NOMO-1 treated with dmso at 0.1 percent for 144 hours (cell line): Measurements from ENCODE around the gene MTERF4.

Experiments used
- DNase-seq: peaks from one replicate; lab custom pipeline; 2025; ENCODE audit not compliant: unreplicated experiment; lab: John Stamatoyannopoulos, UW

Gene MTERF4

DNA sequence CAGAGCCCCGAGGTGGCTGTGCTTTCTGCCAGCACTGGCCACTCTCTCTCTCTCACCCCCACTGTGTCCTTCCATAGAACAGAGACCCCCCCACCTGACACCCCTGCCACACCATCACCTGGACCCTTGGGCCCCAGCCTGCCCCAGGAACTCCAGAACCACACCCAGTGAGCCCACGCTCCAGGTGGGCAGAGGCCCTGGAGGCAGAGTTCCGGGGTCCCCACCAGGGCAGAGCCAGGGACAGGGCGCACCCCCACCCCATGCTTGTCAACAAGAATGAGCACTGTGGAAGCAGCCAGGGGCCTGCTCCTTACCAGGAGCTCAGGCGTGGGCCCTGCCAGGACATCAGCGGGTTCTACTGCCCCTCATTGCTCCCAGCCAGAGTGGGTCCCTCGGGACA is 32.6 kb upstream of the MTERF4 start:
- no peak for DNase-seq

DNA sequence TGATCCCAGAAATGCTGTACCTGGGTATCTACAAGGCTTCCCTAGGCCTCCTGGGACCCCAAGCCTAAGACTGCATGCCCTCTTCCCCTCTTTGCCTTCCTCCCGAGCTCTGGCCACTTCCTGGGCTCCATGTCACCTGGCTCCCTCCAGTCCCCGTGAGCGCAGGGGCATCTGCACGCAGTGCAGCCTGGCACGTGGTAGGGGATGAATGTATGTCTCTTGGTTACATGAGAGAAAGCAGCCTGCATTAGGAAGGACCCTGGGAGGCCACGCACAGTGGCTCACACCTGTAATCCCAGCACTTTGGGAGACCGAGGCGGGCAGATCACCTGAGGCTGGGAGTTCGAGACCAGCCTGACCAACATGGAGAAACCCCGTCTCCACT is 31.3 kb upstream of the MTERF4 start:
- DNase-seq, result no peak

DNA sequence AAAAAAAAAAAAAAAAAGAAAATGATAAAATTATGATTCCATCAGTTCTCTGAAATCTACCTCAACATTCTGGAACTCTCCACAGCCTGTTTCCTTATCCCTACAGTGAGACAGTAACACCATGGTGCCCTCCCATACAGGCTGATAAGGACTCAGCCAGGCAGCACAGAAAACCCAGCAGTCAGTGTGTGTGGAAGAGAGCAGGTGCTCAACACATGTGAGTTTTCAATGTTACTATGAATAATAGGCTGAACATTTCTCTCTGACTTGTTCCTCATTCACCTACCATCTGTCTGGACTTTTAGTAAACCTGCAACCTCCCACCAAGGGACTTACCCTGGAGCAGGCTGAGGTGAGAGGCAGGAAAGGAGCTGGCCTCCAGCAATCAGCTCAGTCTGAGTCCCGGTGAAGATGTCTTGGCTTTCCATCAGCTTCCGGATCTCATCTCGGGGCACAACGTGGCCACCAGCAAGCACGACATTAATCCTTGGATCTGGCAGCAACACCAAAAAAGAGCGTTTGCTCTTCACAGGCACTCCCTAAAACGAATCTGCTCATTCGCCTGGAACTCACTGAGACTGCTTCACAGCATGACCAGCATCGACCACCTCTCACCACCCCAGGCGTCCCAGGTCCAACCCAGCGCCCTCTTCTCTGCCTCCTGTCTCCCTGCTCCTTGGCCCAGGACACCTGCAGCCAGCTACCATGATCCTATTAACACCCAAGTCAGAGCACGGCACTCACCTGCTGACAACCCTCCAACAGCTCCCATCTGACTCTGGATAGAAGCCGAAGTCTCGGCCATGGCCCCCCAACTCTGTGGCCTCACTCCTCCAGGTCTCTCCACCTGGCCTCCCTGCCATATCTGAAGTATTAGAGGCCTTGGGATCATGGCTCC is 30.7 kb upstream of the MTERF4 start:
- no peak for DNase-seq

DNA sequence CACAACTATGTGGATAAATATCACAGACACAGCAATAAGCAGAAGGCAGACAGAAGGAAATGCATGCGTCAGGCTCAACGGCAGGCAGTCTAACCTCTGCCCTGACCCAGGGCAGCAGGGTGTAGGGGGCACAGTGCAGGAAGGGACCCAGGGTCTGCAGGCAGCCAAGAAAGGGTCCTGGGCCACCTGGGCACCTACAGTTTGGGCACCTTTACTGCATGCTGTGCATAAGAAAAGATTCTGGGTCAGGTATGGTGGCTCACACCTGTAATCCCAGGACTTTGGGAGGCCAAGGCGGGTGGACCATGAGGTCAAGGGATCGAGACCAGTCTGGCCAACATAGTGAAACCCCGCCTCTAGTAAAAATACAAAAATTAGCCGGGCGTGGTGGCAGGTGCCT is 29.4 kb upstream of the MTERF4 start:
- no peak for DNase-seq

DNA sequence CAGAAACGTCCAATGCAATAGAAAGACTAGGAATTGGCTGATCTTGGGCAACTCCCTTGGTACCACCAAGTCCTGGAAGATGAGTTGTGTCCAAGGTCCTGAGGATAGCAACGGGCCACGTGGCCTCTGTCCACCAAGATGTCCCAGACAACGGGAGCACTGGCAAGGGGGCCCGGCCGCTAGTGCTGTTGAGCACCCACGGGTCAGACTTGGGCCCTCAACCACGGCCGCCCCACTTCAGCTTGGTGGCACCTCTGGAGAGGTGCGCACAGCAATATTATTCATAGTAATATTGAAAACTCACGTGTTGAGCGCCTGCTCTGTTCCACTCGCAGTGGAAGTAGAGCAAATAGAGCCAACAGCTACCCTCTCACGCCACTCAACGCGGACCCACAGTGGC is 28.2 kb upstream of the MTERF4 start:
- DNase-seq, result no peak

DNA sequence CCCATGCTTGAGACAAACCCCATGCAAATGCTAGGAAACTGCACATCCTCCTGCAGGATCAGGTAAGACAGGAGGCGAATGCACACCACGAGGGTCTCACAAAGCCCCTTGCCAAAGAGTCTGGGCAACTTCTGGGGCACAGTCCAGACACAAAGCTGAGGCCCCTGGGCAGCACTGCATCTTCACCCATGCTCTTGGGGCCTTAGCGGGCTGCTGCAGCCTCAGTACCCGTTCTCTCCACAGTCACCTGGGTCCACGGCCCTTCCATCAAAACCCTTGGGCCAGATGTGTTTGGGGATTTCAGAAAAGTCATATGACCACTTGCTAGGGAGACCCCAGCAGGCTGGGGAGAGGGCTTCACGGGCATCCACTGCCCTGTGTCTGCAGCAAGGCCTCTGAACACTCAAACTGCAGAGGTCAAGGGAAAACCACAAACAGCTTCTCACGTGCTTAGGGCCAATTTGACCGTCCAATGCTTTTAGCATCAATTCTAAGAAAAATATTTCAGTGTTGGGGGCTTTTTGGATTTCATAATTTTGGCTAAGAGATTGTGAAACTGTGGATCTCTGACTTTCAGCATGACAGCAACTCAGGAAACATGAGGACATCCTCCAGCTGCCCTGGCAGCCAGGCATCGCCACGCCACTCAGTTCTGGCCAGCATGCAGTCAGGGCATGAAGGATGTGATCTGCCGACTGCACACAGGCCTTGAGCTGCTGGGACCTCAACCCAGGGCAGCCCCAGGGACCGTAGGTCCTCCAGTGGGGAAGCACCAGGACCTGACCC is 27.2 kb upstream of the MTERF4 start:
- no peak for DNase-seq

DNA sequence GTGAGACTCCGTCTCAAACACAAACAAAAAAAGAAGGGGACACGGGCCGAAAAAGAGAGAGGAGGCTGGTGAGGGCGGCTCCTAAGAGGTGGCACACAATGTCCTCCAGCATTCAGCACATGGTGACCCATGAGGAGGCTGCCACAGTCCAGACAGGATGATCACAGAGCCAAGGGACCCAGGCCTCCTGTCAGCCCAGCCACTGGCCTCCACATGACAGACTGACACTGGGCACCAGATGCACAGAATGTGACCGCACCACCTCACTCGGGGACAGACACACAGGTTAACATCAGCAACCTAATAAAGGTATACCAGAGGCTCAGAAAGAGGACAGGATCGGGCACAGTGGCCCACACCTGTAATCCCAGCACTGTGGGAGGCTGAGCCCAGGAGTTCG is 26.2 kb upstream of the MTERF4 start:
- DNase-seq, result no peak

DNA sequence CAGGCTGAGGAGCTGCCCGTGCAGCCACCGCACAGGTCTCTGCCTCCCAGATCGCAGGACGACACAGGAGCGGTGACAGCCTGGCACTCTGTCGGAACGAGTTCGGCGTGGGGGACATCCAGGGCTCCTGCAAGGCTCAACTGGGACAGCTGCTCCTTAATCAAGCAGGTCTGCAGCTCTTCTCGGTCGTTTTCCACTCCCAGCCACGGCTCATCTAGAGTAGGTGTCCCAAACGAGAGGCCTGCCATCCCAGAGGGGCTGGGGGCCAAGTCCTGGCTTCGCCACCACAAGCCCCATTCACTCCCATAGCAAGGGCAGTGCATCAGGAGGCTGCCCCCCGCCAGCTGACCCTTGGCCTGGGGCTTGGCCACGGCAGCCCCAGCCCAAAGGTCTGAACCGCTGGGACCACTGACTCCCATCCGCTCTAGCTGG is 24.7 kb upstream of the MTERF4 start:
- no peak for DNase-seq

DNA sequence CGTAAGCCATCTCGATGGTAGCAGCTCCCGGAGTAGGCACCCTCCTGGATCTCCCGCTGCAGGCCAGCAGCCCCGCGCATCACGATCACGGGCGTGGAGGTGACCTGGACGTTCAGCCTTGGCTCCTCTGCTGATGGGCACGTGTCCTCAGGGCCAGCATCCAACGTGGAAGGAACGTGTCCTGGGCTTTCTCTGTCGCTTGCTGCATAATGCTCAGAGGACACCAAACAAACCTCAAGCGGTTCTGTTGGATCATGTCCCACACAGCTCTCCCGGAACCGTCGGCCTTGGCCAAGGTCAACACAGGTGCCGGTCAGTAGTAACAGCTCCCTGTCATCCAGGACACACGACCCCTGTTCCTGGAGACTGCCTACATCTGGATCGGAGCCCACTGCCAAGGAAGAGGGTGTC is 24.1 kb upstream of the MTERF4 start:
- DNase-seq, result no peak

DNA sequence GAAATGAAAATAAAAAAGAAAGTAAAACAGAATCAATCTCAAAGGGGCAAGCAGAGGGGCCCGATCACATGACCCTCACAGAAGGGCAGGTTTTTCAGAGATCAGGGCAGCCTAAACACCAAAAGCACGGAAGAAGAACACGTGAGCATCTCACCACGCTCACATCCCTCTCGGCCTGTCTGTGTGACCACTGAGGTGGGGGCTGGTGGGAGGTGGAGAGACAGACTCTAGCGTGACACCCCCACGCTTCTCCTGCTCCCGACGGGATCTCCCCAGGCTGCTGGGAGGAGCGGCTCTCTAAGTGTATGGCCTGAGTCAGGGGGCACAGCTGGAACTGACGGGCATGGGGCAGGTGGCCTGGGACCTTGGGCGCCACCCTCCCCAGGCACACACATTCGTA is 23.5 kb upstream of the MTERF4 start:
- no peak for DNase-seq

DNA sequence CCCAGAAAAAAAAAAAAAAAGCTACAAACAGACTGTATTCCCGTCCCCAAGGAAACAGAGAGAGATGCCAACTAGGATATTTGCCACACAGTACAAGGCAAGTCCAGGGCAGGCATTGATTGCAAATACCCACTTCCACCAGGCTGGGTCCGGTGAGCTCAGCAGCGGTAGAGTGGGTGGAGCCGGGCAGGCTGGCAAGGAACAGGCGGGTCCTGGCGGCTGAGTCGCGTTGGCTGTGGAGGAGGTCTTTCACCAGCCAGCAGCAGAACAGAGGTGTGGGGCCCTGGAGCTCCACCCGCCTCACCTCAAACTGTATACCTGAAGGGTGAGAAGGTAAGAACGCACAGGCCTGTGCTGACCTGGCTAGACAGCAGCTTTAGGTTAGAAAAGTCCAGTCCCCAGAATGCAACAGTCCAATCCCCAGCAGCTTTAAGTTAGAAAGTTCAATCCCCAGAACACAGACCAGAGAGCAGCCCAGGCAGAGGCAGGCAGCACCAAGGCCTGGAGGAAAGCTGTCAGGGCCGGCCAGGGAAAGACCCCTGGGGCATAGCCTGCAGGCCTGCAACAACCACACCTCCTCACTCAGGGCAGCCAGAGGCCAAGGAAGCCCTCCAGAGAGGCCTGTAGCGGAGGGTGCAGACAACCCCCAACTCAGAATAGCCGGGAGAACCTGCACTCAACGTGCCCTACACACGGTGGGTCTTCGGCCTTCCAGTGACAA is 21.9 kb upstream of the MTERF4 start:
- no peak for DNase-seq

DNA sequence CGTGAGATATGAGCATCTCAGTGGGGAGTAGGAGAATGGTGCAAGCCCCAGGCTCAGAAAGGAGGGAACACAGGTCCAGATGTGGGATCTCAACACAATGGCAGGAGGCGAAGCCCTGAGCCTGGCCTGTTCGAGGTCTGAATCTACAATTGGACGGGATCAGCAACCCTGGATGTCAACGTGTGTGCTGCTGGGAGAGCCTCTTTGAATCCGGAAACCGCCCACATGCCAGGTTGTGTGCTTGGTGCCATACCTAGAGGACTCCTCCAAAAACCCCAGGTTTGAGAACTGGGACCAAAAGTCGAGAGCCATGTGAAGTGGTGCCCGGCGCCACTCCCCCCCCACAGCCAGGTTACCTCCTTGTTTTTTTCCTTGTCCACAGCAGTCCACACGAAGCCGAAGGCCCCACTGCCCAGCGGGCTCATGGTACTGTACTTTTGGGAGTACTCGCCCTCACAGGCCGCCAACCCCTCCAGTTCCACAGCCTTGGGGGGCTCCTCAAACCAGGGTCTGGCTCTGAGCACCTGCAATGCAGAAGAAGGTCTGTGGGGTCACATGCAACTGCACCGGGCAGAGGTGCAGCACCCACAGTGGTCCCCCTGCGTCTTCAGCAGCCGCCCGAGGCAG is 20.4 kb upstream of the MTERF4 start:
- DNase-seq, result no peak

DNA sequence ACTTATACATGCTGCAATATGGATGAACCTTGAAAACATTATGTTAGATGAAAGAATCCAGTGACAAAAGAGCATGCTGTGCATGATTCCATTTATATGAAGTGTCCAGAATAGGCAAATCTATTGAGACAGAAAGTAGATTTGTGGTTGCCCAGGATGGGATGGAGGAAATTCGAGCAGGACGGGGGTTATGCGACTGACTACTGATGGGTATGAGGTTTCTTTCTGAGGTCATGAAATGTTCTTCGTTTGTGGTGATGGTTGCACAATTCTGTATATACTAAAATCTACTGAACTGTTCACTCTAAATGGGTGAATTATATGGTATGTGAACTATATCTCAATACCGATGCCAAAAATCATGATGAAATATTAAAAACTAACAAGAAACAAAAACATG is 18.9 kb upstream of the MTERF4 start:
- no peak for DNase-seq

DNA sequence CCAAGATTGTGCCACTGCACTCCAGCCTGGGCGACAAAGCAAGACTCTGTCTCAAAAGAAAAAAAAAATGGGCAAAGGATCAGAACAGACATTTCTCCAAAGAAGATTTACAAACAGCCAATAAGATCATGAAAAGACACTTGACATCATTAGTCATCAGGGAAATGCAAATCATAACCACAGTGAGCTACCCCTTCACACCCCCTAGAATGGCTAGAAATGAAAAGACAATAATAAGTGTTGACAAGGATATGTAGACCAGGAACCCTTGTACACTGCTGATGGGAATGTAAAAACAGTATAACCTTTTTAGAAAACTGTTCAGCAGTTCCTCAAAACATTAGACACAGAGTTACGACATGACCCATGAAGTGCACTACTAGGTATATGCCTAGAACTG is 18.4 kb upstream of the MTERF4 start:
- no peak for DNase-seq

DNA sequence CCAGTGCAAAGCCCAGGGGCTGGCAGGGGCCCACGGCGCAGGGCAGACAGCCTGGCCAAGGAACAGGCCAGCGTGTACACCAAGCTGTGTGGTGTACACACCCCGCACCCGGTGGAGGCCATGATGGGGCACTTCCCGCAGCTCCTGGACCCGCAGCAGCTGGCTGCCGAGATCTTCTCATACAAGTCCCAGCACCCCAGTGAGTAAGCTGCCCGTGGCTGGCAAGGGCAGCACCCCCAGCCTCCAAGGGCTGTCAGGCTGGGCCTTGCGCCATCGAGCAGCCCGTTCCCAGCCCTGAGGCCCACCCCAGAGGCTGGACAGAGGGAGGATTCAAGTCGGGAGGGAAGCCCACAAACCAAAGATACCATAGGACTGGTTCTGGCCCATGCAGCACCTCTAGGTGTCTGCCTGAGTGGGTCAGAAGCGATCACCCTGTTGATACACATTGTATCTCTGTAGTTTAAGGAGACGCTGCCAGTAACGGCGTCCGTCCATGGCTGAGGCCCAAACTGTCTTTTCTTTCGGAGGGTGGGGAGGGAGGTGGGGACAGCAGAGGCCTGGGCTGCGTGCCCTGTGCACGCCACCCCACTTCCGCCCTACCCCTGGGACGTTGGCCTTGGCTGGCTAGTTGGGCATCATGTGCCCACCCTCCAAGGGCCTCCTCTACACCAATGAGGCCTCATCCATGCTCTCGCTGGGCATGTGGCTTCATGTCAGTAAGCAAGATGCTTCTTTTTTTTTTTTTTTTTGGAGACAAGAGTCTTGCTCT is 16.8 kb upstream of the MTERF4 start:
- no peak for DNase-seq

DNA sequence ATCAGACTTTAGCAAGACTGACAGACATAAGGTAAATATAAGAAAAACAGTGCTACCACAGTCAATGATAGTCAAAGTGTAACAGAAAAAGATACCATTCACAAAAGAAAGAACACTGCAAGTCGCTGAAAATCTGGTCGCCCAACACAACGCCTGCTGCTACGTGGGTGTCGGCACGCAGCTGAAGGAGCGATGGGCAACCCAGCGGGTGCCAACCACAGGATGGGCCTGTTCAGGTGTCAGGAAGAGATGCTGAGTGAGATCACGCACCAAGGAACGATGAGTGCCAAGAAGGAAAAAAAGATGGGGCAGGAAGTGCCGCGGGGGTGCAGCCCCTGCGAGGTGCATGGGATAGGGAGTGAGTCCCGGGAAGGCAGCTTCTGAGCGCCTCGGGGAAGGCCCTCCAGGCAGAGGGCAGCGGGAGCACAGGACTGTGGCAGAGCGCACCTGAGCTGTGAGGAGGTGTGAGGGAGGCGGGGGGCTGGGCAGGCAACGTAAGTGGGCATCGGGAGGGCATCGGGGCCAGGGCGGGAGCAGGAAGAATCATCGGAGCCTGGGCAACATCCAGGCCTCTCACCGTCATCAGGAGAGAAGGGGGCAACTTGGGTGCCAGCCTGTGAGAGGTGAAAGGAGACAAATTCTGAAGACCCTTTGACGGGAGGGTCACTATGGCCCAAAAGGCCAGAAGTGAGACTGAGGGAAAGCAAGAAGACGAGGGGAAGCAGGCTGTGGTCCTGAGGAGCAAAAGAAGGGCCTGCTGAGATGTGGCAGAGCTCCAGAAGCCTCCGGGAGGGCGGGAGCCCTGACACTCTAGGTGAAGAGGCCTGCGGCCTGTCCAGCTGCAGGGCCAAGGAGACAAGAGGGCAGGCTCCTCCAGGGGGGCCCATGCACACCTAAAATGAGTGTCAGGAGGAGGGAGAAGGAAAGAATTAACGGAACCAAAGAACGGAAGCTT is 14.8 kb upstream of the MTERF4 start:
- DNase-seq, result no peak

DNA sequence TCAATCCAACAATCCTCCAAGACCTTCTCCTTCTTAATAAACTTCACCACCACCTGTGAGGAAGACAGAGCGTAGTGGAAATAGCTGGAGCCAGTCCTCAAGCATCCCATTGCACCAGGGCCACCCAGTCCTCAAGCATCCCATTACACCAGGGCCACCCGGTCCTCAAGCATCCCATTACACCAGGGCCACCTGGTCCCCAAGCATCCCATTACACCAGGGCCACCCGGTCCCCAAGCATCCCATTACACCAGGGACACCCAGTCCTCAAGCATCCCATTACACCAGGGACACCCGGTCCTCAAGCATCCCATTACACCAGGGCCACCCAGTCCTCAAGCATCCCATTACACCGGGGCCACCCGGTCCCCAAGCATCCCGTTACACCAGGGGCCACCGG is 13.3 kb upstream of the MTERF4 start:
- no peak for DNase-seq

DNA sequence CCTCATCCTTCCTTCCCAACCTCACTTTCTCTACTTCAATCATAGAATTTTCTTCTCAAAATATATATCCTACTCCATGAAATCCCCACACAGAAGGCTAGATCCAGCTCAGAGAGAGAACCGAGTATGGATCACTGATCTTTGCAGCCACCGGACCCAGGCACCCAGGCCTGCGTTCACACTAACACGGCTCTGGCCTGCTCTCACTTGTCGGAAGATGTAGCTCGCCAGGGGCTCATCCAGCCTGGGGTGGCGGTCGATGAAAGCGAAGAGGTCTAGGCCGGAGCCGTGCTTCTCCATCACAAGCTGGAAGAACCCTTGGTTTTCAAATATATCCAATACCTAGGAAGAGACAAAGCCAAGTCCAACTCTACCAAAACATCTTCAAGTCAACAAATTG is 12.7 kb upstream of the MTERF4 start:
- no peak for DNase-seq

DNA sequence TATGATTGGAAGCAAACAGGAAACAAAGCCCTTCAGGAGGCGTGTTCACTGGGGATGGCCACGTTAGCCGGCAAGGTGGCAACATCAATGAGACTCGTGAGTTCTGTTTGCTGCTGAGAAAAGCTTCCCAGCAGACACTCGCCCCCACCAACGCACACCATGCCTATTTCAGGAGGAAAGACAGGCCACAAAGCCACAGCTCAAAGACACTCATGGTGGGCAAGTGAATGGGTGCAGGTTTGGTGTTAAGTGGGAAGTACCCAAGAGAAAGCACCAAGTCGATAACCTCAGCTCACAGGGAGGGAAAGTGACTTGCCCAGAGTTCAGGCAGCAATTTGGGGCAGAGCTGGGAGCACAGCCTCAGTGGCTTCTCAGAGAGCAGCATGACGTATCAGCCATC is 10.5 kb upstream of the MTERF4 start:
- DNase-seq, result no peak
